A549 (cell line): ENCODE results near the gene OR4M2.
"Not testable (repeated sequence)": the region's sequence is repeated elsewhere in the genome, so short reads cannot be mapped to it uniquely, and the experiment has no call there.

Source experiments
- CTCF ChIP-seq: fragments of >200 bp; sonication (Bioruptor Twin); formaldehyde crosslinking; IDR thresholded peaks from 3 replicates; pipeline ENCODE4 v1.5.1; 2016
- GATA3 ChIP-seq: IDR thresholded peaks from 2 replicates; pipeline ENCODE4 v1.6.1; 2012; ENCODE audit warnings: borderline replicate concordance
- HMGXB4 ChIP-seq: fragments of 250-450 bp; sonication (Bioruptor Pico); IDR thresholded peaks from 2 replicates; pipeline ENCODE4 v1.5.0; 2021; ENCODE audit warnings: mild to moderate bottlenecking, moderate library complexity, borderline replicate concordance
- MAX ChIP-seq: IDR thresholded peaks from 2 replicates; pipeline ENCODE4 v1.6.1; 2012
- POLR2A ChIP-seq: IDR thresholded peaks from 2 replicates; pipeline ENCODE4 v1.6.1; 2012; ENCODE audit warnings: mild to moderate bottlenecking, low read length

- TF ChIP-seq GATA3; HMGXB4 (CRISPR knock-in tag); CTCF; MAX; POLR2A: not testable (repeated sequence)
Measured at GRCh38 chr15:22098616-22099253, 18.4 kb downstream of the OR4M2 start.
